Natural killer cell (primary cell): Measurements from ENCODE around the gene HOMER1. TPM values are rescaled to one million over a fixed set of nuclear protein-coding genes. Genes with fewer than 3 reads are reported as not detected.

Experiments used
- ATAC-seq, 3 donors: fragments of 150-1000 bp in 2 of 3; fragments of 200-7000 bp in 1 of 3; cut with Tn5 transposase; 1 replicate in 1 of 3; 2 replicates in 2 of 3; pipeline ENCODE4 v1.10.0; 2021; ENCODE audit warnings: mild to moderate bottlenecking in 2 of 3, moderate library complexity in 2 of 3
- DNase-seq, 2 donors: peaks; one replicate each; pipeline versions ENCODE4 v3.0.0 to v3.0.0-alpha.2; 2013 to 2021; ENCODE audit warnings: mixed read lengths in 1 of 2
- H3K27ac ChIP-seq: one replicate; pipeline ENCODE4 v1.5.1; 2013; ENCODE audit warnings: mild to moderate bottlenecking, low read length
- H3K27me3 ChIP-seq: one replicate; pipeline ENCODE4 v1.6.1; 2013; ENCODE audit warnings: low read length; ENCODE audit not compliant: control insufficient read depth, insufficient read depth
- H3K36me3 ChIP-seq: one replicate; pipeline ENCODE4 v1.6.1; 2013; ENCODE audit warnings: low read length; ENCODE audit not compliant: control insufficient read depth, insufficient read depth
- H3K4me1 ChIP-seq: one replicate; pipeline ENCODE4 v1.6.1; 2013; ENCODE audit warnings: low read length; ENCODE audit not compliant: control insufficient read depth, insufficient read depth
- H3K4me3 ChIP-seq: one replicate; pipeline ENCODE4 v1.5.1; 2013; ENCODE audit warnings: low read length
- H3K9me3 ChIP-seq: one replicate; pipeline ENCODE4 v1.6.1; 2013; ENCODE audit warnings: low read length; ENCODE audit not compliant: control insufficient read depth, insufficient read depth
- H3K27ac Mint-ChIP-seq, 2 donors: one replicate each; pipeline ENCODE4 v1.8.0; 2022; ENCODE audit warnings: mild to moderate bottlenecking in 2 of 2, mixed read lengths in 2 of 2, moderate library complexity in 1 of 2
- H3K27me3 Mint-ChIP-seq, 2 donors: one replicate each; pipeline ENCODE4 v1.8.0; 2022; ENCODE audit warnings: low read depth in 2 of 2, mixed read lengths in 2 of 2
- H3K36me3 Mint-ChIP-seq: one replicate; pipeline ENCODE4 v1.8.0; 2022; ENCODE audit warnings: mixed read lengths
- H3K4me1 Mint-ChIP-seq, 2 donors: one replicate each; pipeline ENCODE4 v1.8.0; 2022; ENCODE audit warnings: mixed read lengths in 2 of 2
- H3K4me3 Mint-ChIP-seq: one replicate; pipeline ENCODE4 v1.8.0; 2022; ENCODE audit warnings: mild to moderate bottlenecking, moderate library complexity, mixed read lengths
- H3K9me3 Mint-ChIP-seq, 2 donors: one replicate each; pipeline ENCODE4 v1.8.0; 2022; ENCODE audit warnings: mixed read lengths in 2 of 2
- CTCF ChIP-seq: fragments of 200-600 bp; IDR thresholded peaks from one replicate; pipeline ENCODE4 v1.8.0; 2022; ENCODE audit warnings: antibody characterized with exemption
- WGBS: methylation state at CpG from one replicate; pipeline ENCODE4 v1.1.7; 2013; ENCODE audit warnings: missing lambda C conversion rate; ENCODE audit not compliant: insufficient coverage; 5-methylcytosine and 5-hydroxymethylcytosine counted together
- intact Hi-C: fragments of 100-400 bp; cut with micrococcal nuclease; formaldehyde crosslinking; loops from one replicate; pipeline ENCODE4 v1.14.2; 2022
- total RNA-seq, 4 donors: library from RNA; stranded (reverse); fragments of 120-200 nt in 1 of 4; gene quantifications; one replicate each; pipeline versions ENCODE4 v1.2.3 to v1.2.4, GENCODE V29; 2013 to 2022

HOMER1 gene
- total RNA-seq, 3 donors from 2014 or later (not counting 1 experiment from before 2014, with no cell fraction given) = 3.1 to 5.4 (median 4.3) TPM

GRCh38 chr5:79512471-79513307, 1.2 kb downstream of the HOMER1 start:
- Histone ChIP-seq H3K4me3 (peak overlapping the region; percentile 88), H3K27ac (no peak overlapping the region), H3K9me3 (no peaks in the 10 kb centered on the region), H3K27me3 (peaks cover 27% of the 10 kb centered on the region), H3K4me1 (peaks cover 15% of the 10 kb centered on the region), H3K36me3 (no peaks in the 10 kb centered on the region)
- intact Hi-C loops = loop anchor here (5.0 to 10.0 kb wide), 4 partner anchors 50 to 745 kb away; partner anchors contain the start of genes JMY, SERINC5 and TENT2
- H3K9me3 Mint-ChIP-seq = no peaks in the 10 kb centered on the region
- peak in 1 of 2 donors; percentile 36 for DNase-seq
- H3K27ac Mint-ChIP-seq = peak overlapping the region; percentile 77 to 99
- peak overlapping the region; percentile 83 for H3K4me3 Mint-ChIP-seq
- no peak for TF ChIP-seq CTCF
- no peak for ATAC-seq
- WGBS = 14% methylated on average over 28 of the region's 29 CpGs
- peaks cover 23 to 25% of the 10 kb centered on the region in 2 donors for H3K4me1 Mint-ChIP-seq
- H3K36me3 Mint-ChIP-seq = no peaks in the 10 kb centered on the region
- H3K27me3 Mint-ChIP-seq = peaks cover 33 to 51% of the 10 kb centered on the region in 2 donors

- WGBS = 29% methylated on average over 10 of the region's 11 CpGs
- Mint-ChIP-seq H3K9me3 (no peaks in the 10 kb centered on the region), H3K27ac (peak overlapping the region in 1 of 2 donors; percentile 77), H3K4me1 (peaks cover 23 to 25% of the 10 kb centered on the region in 2 donors), H3K27me3 (peaks cover 36 to 57% of the 10 kb centered on the region in 2 donors), H3K4me3 (peak overlapping the region; percentile 83), H3K36me3 (no peaks in the 10 kb centered on the region)
- DNase-seq = peak in 1 of 2 donors; percentile 20
- Histone ChIP-seq H3K4me1 (peaks cover 15% of the 10 kb centered on the region), H3K9me3 (no peaks in the 10 kb centered on the region), H3K27ac (no peak overlapping the region), H3K27me3 (peaks cover 27% of the 10 kb centered on the region), H3K36me3 (no peaks in the 10 kb centered on the region), H3K4me3 (no peak overlapping the region)
- ATAC-seq = no peak
- no peak for TF ChIP-seq CTCF
- intact Hi-C loops = loop anchor here (5.0 to 10.0 kb wide), 4 partner anchors 50 to 745 kb away; partner anchors contain the start of genes JMY, SERINC5 and TENT2
Observed at GRCh38 chr5:79512049-79512448, 1.9 kb downstream of the HOMER1 start.

GRCh38 chr5:79510638-79511037, 3.3 kb downstream of the HOMER1 start:
- Histone ChIP-seq H3K9me3 (no peaks in the 10 kb centered on the region), H3K4me1 (peaks cover 15% of the 10 kb centered on the region), H3K27me3 (peaks cover 27% of the 10 kb centered on the region), H3K27ac (no peak overlapping the region), H3K4me3 (no peak overlapping the region), H3K36me3 (no peaks in the 10 kb centered on the region)
- TF ChIP-seq CTCF = no peak
- no peak overlapping the region for H3K27ac Mint-ChIP-seq
- no peak overlapping the region for H3K4me3 Mint-ChIP-seq
- ATAC-seq (no peak), DNase-seq (no peak)
- intact Hi-C loops = loop anchor here (5.0 to 10.0 kb wide), 4 partner anchors 52 to 747 kb away; partner anchors contain the start of genes JMY, SERINC5 and TENT2
- H3K9me3 Mint-ChIP-seq = no peaks in the 10 kb centered on the region
- H3K27me3 Mint-ChIP-seq = peaks cover 40 to 65% of the 10 kb centered on the region in 2 donors
- WGBS = 92% methylated on average over 6 of the region's 6 CpGs
- no peaks in the 10 kb centered on the region for H3K36me3 Mint-ChIP-seq
- H3K4me1 Mint-ChIP-seq = peaks cover 23 to 25% of the 10 kb centered on the region in 2 donors
